HG02642 (cell line): ENCODE data around the gene EXO5.
"Not testable (repeated sequence)": the region's sequence is repeated elsewhere in the genome, so short reads cannot be mapped to it uniquely, and the experiment has no call there.

Experiments used
- ATAC-seq: cut with Tn5 transposase; IDR thresholded peaks from one replicate; pipeline ENCODE4 v1.9.1; 2021; ENCODE audit warnings: mild to moderate bottlenecking; ENCODE audit not compliant: unreplicated experiment, poor library complexity

Gene EXO5

GRCh38 chr1:40508375-40509341, at the start of gene EXO5:
Gene EXO5, plus strand, starts transcription at chr1:40508767. Its CDS starts 5,778 bp downstream, at chr1:40514545.
- peak; percentile 96 for ATAC-seq

- no peak for ATAC-seq
Observed at GRCh38 chr1:40462956-40463590, 45.5 kb upstream of the EXO5 start.

- no peak for ATAC-seq
Observed at GRCh38 chr1:40469327-40469726, 39.2 kb upstream of the EXO5 start.

GRCh38 chr1:40475268-40475667, 33.3 kb upstream of the EXO5 start:
- ATAC-seq: no peak

GRCh38 chr1:40476924-40477677, 31.5 kb upstream of the EXO5 start, which contains the start of gene ZFP69:
Gene ZFP69, plus strand, starts transcription at chr1:40477290. Its CDS starts 2,072 bp downstream, at chr1:40479362.
- peak; percentile 88 for ATAC-seq

GRCh38 chr1:40477678-40478053, 30.9 kb upstream of the EXO5 start:
- ATAC-seq: peak; percentile 29

GRCh38 chr1:40478276-40478675, 30.3 kb upstream of the EXO5 start:
- no peak for ATAC-seq

GRCh38 chr1:40479156-40479555, 29.4 kb upstream of the EXO5 start:
- ATAC-seq: no peak

GRCh38 chr1:40495315-40495903, 13.2 kb upstream of the EXO5 start:
- ATAC-seq: no peak

- not testable (repeated sequence) for ATAC-seq
Observed at GRCh38 chr1:40502651-40503050, 5.9 kb upstream of the EXO5 start.

GRCh38 chr1:40507973-40508372, 594 bp upstream of the EXO5 start:
- no peak for ATAC-seq

- no peak for ATAC-seq
Observed at GRCh38 chr1:40519517-40519916, 10.9 kb downstream of the EXO5 start.

GRCh38 chr1:40530735-40531380, 22.3 kb downstream of the EXO5 start:
- ATAC-seq: no peak

GRCh38 chr1:40531381-40532061, 23.0 kb downstream of the EXO5 start, which contains the start of gene ZNF684:
Gene ZNF684, plus strand, starts transcription at chr1:40531637. Its CDS starts 1,530 bp downstream, at chr1:40533167.
- peak; percentile 94 for ATAC-seq

- no peak for ATAC-seq
Observed at GRCh38 chr1:40532062-40532389, 23.5 kb downstream of the EXO5 start.

- no peak for ATAC-seq
Observed at GRCh38 chr1:40532844-40533424, 24.4 kb downstream of the EXO5 start.

GRCh38 chr1:40534589-40534988, 26.0 kb downstream of the EXO5 start:
- no peak for ATAC-seq

- no peak for ATAC-seq
Observed at GRCh38 chr1:40535732-40536131, 27.2 kb downstream of the EXO5 start.

GRCh38 chr1:40539338-40539737, 30.8 kb downstream of the EXO5 start:
- ATAC-seq: no peak
